Measurements from ENCODE around the gene RPL28.
"Not testable (repeated sequence)": the region's sequence is repeated elsewhere in the genome, so short reads cannot be mapped to it uniquely, and the experiment has no call there.

The RPL28 gene

DNA sequence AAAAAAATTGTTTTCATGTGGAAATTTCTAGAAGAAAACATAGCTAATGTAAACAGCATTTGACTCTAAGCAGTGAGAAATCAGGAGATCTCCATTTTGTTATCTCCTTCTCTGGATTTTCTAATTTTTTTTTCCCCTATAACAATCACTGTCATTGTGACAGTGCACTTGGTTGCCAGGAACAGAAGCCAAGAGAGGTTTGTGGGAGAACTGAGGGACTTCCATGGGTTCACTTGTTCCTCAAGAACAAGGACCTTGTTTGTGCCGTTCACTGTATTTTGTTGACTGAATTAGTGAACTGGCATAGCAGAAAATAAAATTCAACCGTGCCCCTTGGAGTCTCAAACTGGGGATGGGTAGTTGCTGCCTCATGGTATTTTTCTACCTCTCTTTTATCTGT, 40.3 kb downstream of the RPL28 start:
- DNase-seq (ENCODE audit: low spot score), result no peak

DNA sequence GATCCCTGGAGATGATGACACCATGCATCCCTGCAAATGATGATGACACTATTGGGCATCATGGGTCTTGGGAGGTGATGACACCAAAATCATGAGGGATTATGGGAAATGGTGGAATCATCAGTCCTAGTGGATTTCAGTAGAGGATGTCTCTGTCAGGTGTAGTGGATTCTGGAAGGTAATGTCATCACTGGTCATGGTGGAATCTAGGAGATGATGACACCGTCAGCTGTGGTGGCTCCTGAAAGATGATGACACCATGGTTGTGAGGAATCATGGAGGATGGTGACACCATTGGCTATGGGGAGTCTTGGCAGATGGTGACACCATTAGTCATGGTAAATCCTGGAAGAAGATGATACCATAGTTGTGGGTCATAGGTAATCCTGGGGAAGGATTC, 45.5 kb downstream of the RPL28 start:
- DNase-seq (ENCODE audit: low spot score), result no peak

DNA sequence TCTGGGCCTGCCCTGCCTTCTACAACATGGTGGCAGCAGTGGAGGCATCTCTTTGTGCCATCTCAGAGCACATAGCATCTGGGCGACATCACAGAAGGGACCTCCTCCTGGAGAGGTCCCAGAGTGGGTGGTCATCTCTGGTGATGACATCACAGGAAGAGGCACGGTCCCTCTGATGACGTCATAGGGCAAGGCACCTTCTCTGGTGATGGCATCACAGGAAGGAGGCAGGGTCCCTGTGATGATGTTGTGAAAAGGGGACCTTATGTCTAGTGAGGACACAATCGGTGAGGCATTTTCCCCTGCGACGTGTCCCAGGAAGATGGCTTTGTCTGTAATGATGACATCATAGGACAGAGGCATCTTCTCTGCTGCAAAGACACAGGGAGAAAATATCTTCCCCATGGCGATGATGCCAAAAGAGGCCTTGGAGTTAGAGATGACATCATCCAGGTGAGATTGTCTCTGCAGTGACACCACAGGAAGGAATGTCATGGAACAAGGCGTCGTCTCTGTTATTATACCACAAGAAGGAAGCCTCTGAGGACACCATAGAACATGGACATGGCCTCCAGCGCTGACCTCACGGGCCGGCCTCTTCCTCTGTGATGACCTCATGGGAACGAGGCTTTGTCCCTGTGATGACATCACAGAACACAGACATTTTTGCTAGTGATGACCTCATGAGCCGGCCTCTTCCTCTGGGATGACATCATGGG, 46.7 kb downstream of the RPL28 start:
- no peak for DNase-seq (ENCODE audit: low spot score)

DNA sequence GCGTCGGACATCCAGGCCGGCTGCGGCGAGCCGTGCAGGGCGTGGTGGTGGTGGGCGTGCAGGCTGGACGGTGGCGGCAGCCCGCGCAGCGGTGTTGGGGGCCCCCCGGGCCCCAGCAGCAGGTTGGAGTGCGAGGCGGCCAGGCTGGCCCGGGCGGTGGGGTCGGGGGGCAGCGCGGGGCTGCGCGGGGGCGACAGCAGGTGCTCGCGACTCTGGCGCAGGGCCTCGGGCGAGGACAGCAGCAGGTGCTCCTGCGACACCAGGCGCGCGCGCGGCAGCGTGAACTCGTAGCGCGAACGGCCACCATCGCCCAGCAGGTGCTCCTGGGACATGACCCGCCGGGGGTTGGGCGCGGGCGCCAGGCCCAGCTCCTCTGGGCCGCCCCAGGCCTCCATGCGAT, 47.6 kb downstream of the RPL28 start:
- DNase-seq (ENCODE audit: low spot score), result no peak

GRCh38 chr19:55434356-55434919, 48.7 kb downstream of the RPL28 start:
- no peak for DNase-seq (ENCODE audit: low spot score)

GRCh38 chr19:55435020-55435419, 49.3 kb downstream of the RPL28 start:
- no peak for DNase-seq (ENCODE audit: low spot score)

DNA sequence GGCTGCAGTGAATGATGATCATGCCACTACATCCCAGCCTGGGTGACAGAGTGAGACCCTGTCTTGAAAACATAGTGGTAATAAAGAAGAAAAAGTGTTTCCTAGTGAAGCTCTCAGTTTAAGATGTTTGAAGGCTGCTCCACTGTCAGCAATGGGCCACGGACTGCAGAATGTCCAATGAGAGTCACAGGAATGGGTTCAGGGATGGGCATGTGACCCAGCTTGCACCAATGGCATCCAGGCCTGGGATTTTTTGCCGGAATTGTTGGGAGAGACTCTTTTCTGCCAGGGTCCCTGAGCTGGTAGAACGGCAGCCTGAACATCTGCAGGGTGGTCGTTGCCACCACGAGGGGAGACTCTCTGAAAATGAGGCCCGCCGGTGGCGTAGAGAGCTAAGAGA, 51.1 kb downstream of the RPL28 start:
- no peak for DNase-seq (ENCODE audit: low spot score)

DNA sequence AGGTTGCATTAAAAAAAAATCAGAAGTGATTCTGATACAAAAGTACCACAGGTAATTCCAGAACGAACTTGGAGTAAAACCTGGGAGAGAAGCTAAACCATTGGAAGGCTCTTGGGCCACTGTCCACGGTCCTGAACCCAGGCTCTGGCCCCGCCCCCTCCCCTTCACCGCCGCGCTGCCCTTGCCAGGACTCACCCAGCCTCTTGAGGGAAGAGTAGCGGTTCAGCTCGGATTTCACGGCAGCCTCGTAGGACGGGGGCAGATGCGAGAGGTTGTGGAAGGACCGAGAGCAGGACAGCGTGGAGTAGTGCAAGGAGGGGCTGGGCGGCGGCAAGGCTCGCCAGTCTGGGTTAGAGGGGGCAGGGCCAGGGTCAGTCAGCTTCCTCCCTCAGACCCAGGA, 51.7 kb downstream of the RPL28 start:
- DNase-seq (ENCODE audit: low spot score), result no peak

GRCh38 chr19:55439052-55439451, 53.3 kb downstream of the RPL28 start:
- no peak for DNase-seq (ENCODE audit: low spot score)

GRCh38 chr19:55440411-55441105, 54.8 kb downstream of the RPL28 start:
- no peak for DNase-seq (ENCODE audit: low spot score)

- no peak for DNase-seq (ENCODE audit: low spot score)
Measured at GRCh38 chr19:55441319-55441691, 55.6 kb downstream of the RPL28 start.

DNA sequence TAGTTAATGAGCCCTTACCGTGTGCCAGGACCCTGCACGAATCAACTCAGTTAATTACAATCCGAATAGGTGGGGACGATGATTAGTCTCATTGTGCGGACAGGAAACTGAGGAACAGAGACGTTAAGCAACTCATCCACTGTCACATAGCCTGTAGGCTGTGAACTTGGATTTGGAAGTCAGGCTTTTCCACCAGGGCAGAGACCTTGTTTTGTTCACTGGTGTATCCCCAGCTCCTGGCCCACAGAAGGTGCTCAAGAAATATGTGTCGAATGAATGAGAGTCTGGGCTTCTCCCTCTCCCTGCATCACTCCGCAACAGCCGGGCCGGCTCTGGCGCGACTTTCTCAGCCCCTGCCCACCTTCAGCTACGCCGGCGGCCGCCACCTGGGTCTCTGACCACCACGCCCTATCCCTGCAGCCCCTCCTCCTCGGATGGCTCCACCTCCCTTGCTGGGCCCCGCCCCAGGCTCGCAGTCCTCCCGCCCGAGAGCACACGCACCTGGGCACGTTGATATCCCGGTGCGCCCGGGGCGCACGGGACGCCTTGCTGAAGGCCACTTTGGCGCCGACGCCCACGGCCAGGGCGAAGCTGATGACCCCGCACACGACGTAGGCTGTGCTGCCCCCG, 56.1 kb downstream of the RPL28 start:
- no peak for DNase-seq (ENCODE audit: low spot score)

DNA sequence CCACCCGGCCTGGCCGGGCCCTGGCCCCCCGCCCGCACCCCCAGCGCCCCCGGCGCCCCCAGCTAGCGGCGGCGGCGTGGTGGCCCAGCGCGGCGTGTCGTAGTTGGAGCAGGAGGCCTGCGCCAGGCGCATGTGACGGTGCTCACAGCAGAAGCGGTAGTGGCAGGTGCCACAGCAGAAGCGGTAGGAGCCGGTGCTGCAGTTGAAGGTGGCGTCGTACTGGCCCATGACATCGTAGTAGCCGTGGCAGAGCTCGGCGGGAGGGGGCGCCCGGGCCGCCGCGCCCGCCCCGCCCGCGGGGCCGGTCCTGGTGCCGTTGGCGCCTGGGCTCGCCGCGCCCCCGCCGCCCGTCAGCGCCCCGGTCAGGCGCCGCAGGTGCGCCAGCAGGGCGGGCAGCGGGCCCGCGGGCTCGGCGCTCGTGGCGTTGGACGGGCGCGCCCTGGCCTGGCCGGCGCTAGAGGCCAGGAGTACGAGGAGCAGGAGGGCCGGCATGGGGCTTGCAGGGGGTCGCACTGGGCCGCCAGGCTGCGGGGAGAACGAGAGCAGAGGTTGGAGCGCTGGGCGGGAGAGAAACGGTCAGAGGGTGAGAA, 56.7 kb downstream of the RPL28 start:
- no peak for DNase-seq (ENCODE audit: low spot score)

DNA sequence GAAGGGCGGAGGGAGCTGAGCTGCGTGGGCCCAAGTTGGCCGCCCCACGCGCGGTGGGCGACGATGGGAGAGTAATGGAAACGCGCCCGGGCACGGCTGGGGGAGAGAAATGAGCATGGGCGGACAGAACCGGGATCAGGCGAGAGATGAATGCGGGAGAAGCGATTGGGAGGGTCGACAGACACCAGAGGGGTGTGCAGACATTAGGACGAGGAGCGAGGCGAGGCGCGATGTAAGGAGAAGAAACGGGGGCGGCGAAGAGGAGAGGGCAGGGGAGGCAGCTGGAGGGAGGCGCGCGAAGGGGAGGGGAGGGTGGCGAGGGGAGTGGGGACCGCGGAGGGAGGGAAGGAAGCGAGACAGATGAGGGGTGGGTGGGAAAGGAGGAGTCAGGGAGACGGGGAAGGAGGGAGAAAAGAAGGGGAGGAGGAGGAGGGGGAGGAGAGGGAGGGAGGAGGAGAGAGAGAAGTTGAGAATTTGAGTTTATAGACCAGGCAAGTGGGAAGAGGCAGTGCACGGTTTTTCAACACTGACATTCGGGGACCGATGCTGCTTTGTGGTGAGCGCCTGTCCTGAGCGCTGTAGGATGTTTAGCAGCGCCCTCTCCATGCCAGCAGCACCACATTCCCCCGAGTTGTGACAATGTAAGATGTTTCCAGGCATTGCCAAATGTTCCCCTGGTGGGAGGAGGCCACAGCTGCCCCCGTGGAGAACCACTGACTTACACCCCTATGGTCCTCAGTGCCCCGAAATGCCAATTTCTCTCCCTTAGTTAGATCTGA, 57.5 kb downstream of the RPL28 start, which contains the start of gene SHISA7:
Gene SHISA7 (minus strand): TSS at position 256 of the 779 bp plus-strand sequence. CDS start 437 bp downstream, outside the sequence.
- DNase-seq (ENCODE audit: low spot score), result no peak

GRCh38 chr19:55443824-55444480, 58.2 kb downstream of the RPL28 start:
- DNase-seq (ENCODE audit: low spot score), result no peak

DNA sequence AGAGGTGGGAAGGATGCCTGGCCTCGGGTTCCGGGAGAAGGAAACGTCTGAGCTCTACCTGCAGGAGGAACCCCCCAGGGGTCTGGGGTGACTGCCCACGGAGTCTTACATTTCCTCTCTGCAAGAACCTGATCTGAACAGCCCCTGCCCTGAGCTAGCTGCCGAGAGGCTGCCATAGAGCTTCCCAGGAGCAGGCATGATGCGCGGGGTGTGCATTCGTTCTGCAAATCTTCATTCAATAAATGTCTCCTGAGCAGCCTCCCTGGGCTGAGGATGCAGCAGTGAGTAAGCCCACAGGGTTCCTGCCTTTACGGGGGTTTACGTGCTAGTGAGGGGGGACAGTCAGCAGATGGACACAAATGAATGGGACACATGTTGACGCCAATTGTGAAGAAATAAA, 58.9 kb downstream of the RPL28 start:
- DNase-seq (ENCODE audit: low spot score), result no peak

- no peak for DNase-seq (ENCODE audit: low spot score)
Measured at GRCh38 chr19:55446060-55446459, 60.3 kb downstream of the RPL28 start.

GRCh38 chr19:55447421-55448174, 61.9 kb downstream of the RPL28 start:
- no peak for DNase-seq (ENCODE audit: low spot score)

DNA sequence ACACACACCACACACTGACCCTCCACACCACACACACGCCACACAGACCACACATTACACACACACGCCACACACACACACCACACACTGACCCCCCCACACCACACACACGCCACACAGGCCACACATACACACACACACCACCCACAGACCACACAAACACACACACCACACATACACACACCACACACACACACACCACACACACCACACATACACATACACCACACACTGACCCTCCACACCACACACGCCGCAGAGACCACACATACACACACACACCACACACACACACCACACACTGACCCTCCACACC, 62.4 kb downstream of the RPL28 start:
- DNase-seq (ENCODE audit: low spot score), result not testable (repeated sequence)

GRCh38 chr19:55449469-55449868, 63.7 kb downstream of the RPL28 start:
- DNase-seq (ENCODE audit: low spot score), result no peak

Measured in activated CD4-positive, alpha-beta T cell treated with anti-CD3 and anti-CD28 coated beads, Interleukin-2, Interleukin-4, amounts not matched to agents 100 ng/mL and 50 ng/mL, durations not matched to agents 16 hours and 8 hours (primary cell).